Caco-2 (cell line): ENCODE data around the gene LHX2. TPM values are rescaled to one million over a fixed set of nuclear protein-coding genes. Genes with fewer than 3 reads are reported as not detected.

Experiments used
- BruUV-seq: library from RNA; stranded (reverse); fragments of 400-500 nt; replicated peaks from 2 replicates; lab custom pipeline; 2021; lab: Mats Ljungman, UMichigan
- CTCF ChIA-PET: fragments of 300-600 bp; sonication (Branson Sonifier 250); formaldehyde crosslinking; loops from one replicate; lab custom pipeline; 2022; ENCODE audit warnings: antibody characterized with exemption; lab: Charles Lee
- POLR2A ChIA-PET: fragments of 300-600 bp; sonication (Branson Sonifier 250); formaldehyde crosslinking; loops from one replicate; lab custom pipeline; 2022; ENCODE audit warnings: antibody characterized with exemption; lab: Charles Lee
- DNase-seq, 2 experiments: peaks; one replicate each; pipeline versions ENCODE4 v3.0.0 to v3.0.0-alpha.2; 2020 to 2022
- H3K27me3 ChIP-seq: replicated peaks from 2 replicates; pipeline ENCODE4 v1.6.0; 2011; ENCODE audit warnings: low read length; ENCODE audit not compliant: control insufficient read depth, insufficient read depth
- H3K36me3 ChIP-seq: 2 replicates; pipeline ENCODE4 v1.5.1; 2011; ENCODE audit warnings: low read length; ENCODE audit not compliant: control insufficient read depth, insufficient read depth
- H3K4me1 ChIP-seq: fragments of 250-450 bp; sonication (Bioruptor Pico); 2 replicates; pipeline ENCODE4 v1.5.1; 2020; ENCODE audit warnings: mild to moderate bottlenecking
- H3K4me3 ChIP-seq: 2 replicates; pipeline ENCODE4 v1.5.1; 2011; ENCODE audit warnings: low read depth, mild to moderate bottlenecking, control low read depth, low read length
- H3K9me3 ChIP-seq: fragments of 250-450 bp; sonication (Bioruptor Pico); 2 replicates; pipeline ENCODE4 v1.5.1; 2020; ENCODE audit warnings: mild to moderate bottlenecking, moderate library complexity
- H3K27ac Mint-ChIP-seq: one replicate; pipeline ENCODE4 v1.8.0; 2022; ENCODE audit warnings: mixed read lengths; ENCODE audit not compliant: unreplicated experiment
- H3K27me3 Mint-ChIP-seq: one replicate; pipeline ENCODE4 v1.8.0; 2022; ENCODE audit warnings: mixed read lengths; ENCODE audit not compliant: insufficient read depth, unreplicated experiment
- H3K36me3 Mint-ChIP-seq: one replicate; pipeline ENCODE4 v1.8.0; 2022; ENCODE audit warnings: mild to moderate bottlenecking, mixed read lengths; ENCODE audit not compliant: insufficient read depth, unreplicated experiment
- H3K4me1 Mint-ChIP-seq: one replicate; pipeline ENCODE4 v1.8.0; 2022; ENCODE audit warnings: low read depth, mixed read lengths; ENCODE audit not compliant: unreplicated experiment
- H3K4me3 Mint-ChIP-seq: one replicate; pipeline ENCODE4 v1.8.0; 2022; ENCODE audit warnings: mild to moderate bottlenecking, moderate library complexity, mixed read lengths; ENCODE audit not compliant: unreplicated experiment
- H3K9me3 Mint-ChIP-seq: one replicate; pipeline ENCODE4 v1.8.0; 2022; ENCODE audit warnings: mixed read lengths; ENCODE audit not compliant: unreplicated experiment
- CTCF ChIP-seq, 2 experiments: fragments of 200-600 bp in 1 of 2; IDR thresholded peaks; 1 replicate in 1 of 2; 2 replicates in 1 of 2; pipeline versions ENCODE4 v1.5.1 to v1.8.0; 2011 to 2022; ENCODE audit warnings: antibody characterized with exemption in 1 of 2, control low read depth in 1 of 2, inconsistent platforms in 1 of 2, low read depth in 1 of 2, low read length in 1 of 2, mild to moderate bottlenecking in 1 of 2, moderate library complexity in 1 of 2; ENCODE audit not compliant: insufficient read depth in 1 of 2, severe bottlenecking in 1 of 2, unreplicated experiment in 1 of 2
- intact Hi-C: fragments of 100-400 bp; cut with micrococcal nuclease; formaldehyde crosslinking; loops from one replicate; pipeline ENCODE4 v1.10.0; 2022; ENCODE audit not compliant: unreplicated experiment
- total RNA-seq: library from RNA; stranded (reverse); gene quantifications from 2 replicates; pipeline ENCODE4 v1.2.3, GENCODE V29; 2022

LHX2 gene
- total RNA-seq, 1 experiment from 2014 or later: 4.0 TPM

- no peak overlapping the region for H3K4me3 ChIP-seq
- Mint-ChIP-seq H3K4me1 (peaks cover 19% of the 10 kb centered on the region), H3K36me3 (no peaks in the 10 kb centered on the region), H3K9me3 (no peaks in the 10 kb centered on the region), H3K4me3 (no peak overlapping the region), H3K27me3 (peaks cover 51% of the 10 kb centered on the region), H3K27ac (no peak overlapping the region)
- H3K4me1 ChIP-seq: peaks cover 32% of the 10 kb centered on the region
- no TSS peak for BruUV-seq
- no peaks in the 10 kb centered on the region for H3K9me3 ChIP-seq
- no peak for DNase-seq
- intact Hi-C loops: no loop called here
- H3K36me3 ChIP-seq: no peaks in the 10 kb centered on the region
- POLR2A ChIA-PET: no interaction called here
- H3K27me3 ChIP-seq: peaks cover 19% of the 10 kb centered on the region
- CTCF ChIA-PET: no interaction called here
- TF ChIP-seq CTCF (IDR thresholded peaks at IDR 0.05; ENCODE audit: insufficient read depth in 1 of 2, low read depth in 1 of 2, low read length in 1 of 2, severe bottlenecking in 1 of 2, unreplicated experiment in 1 of 2): no peak
These were observed 7.8 kb upstream of the LHX2 start for GRCh38 chr9:124003636-124004349.

- H3K27ac Mint-ChIP-seq: no peak overlapping the region
- POLR2A ChIA-PET: no interaction called here
These were observed 7.0 kb upstream of the LHX2 start for GRCh38 chr9:124004593-124004992.

More at GRCh38 chr9:124004593-124004992, 7.0 kb upstream of the LHX2 start:
- DNase-seq: no peak
- Histone ChIP-seq H3K9me3 (no peaks in the 10 kb centered on the region), H3K27me3 (peaks cover 21% of the 10 kb centered on the region), H3K4me1 (peaks cover 37% of the 10 kb centered on the region), H3K4me3 (no peak overlapping the region), H3K36me3 (no peaks in the 10 kb centered on the region)
- CTCF ChIA-PET: no interaction called here
- TF ChIP-seq CTCF (IDR thresholded peaks at IDR 0.05; ENCODE audit: insufficient read depth in 1 of 2, low read depth in 1 of 2, low read length in 1 of 2, severe bottlenecking in 1 of 2, unreplicated experiment in 1 of 2): no peak
- peaks cover 52% of the 10 kb centered on the region for H3K27me3 Mint-ChIP-seq
- H3K36me3 Mint-ChIP-seq: no peaks in the 10 kb centered on the region
- BruUV-seq: no TSS peak
- peaks cover 19% of the 10 kb centered on the region for H3K4me1 Mint-ChIP-seq
- no peak overlapping the region for H3K4me3 Mint-ChIP-seq
- intact Hi-C loops: no loop called here
- no peaks in the 10 kb centered on the region for H3K9me3 Mint-ChIP-seq
